OCI-LY1 (cell line): ENCODE data around the gene VSIG10.

Experiments used
- CTCF ChIP-seq: fragments of 200-600 bp; sonication (generic), shearing (Covaris generic); IDR thresholded peaks from 2 replicates; pipeline ENCODE4 v1.5.1; 2017; ENCODE audit warnings: mild to moderate bottlenecking, antibody characterized with exemption, low read length, moderate library complexity, mixed read lengths
- EZH2 ChIP-seq: fragments of 200-600 bp; sonication (generic), shearing (Covaris generic); IDR thresholded peaks from 2 replicates; pipeline ENCODE4 v1.8.0; 2017; ENCODE audit warnings: borderline replicate concordance, mixed run types, mild to moderate bottlenecking, antibody characterized with exemption, low read length, moderate library complexity, mixed read lengths

- TF ChIP-seq CTCF (no peak), EZH2 (no peak)
Measured at GRCh38 chr12:118060301-118061010, 43.4 kb downstream of the VSIG10 start.
